ENCODE measurements around the gene CEP112.
"Not testable (repeated sequence)": the region's sequence is repeated elsewhere in the genome, so short reads cannot be mapped to it uniquely, and the experiment has no call there.

CEP112 gene

DNA sequence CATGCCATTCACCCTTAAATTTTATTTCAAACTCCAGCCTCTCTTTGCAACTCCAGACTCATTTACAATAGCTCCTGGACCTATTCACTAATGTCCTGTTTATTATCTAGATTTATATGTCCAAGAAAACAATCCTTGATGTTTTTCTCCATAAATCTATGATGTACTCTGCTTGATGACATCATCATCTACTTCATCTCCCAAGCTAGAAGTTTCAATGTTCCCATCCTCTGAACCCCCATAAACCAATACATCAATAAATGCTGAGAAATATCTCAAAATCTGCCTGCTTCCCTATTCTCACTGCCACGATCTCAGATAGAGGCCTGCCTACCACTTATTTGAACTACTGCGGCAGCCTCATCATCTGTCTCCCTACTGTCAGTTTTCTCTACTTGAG is 4.2 kb downstream of the CEP112 start:
- no peak for TF ChIP-seq ZNF274 (IDR thresholded peaks at IDR 0.05; ENCODE audit: low read depth, low read length)
- H3K4me3 ChIP-seq (ENCODE audit: low read length): no peak overlapping the region

- no peak overlapping the region for H3K4me3 ChIP-seq (ENCODE audit: low read length)
- no peak for TF ChIP-seq ZNF274 (IDR thresholded peaks at IDR 0.05; ENCODE audit: low read depth, low read length)
These were observed 6.1 kb downstream of the CEP112 start for GRCh38 chr17:66185862-66186261.

DNA sequence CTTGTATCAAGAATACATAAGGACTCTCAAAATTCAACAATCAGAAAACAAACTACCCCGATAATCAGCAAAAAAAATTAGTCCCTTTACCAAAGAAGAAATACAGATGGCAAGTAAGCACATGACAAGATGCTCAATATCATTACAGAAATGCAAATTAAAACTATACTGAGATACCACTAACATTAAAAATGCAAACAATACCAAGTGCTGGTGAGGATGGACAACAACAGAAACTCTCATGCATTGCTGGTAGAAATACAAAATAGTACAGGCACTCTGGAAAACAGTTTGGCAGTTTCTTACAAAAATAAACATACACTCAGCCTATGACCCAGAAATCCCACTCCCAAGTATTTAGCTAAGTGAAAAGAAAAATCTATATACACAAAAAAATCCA is 7.5 kb downstream of the CEP112 start:
- no peak for TF ChIP-seq ZNF274 (IDR thresholded peaks at IDR 0.05; ENCODE audit: low read depth, low read length)
- no peak overlapping the region for H3K4me3 ChIP-seq (ENCODE audit: low read length)

DNA sequence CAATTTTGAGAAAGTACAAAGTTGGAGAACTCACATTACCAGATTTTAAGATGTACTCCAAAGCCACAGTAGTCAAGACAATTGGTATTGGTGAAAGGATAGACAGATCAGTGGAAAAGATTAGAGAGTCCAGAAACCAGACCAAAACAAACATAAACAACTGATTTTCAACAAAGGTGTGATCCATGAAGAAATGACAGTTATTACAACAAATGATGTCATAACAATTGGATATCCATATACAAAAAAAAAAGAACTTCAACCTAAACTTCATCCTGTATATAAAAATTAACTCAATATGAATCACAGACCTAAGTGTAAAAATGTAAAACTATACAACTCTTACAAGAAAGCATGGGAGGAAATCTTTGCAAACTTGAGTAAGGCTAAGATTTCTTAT is 8.4 kb downstream of the CEP112 start:
- no peak for TF ChIP-seq ZNF274 (IDR thresholded peaks at IDR 0.05; ENCODE audit: low read depth, low read length)
- no peak overlapping the region for H3K4me3 ChIP-seq (ENCODE audit: low read length)

- H3K4me3 ChIP-seq (ENCODE audit: low read length): no peak overlapping the region
- TF ChIP-seq ZNF274 (IDR thresholded peaks at IDR 0.05; ENCODE audit: low read depth, low read length): no peak
These were observed 13.3 kb downstream of the CEP112 start for GRCh38 chr17:66178642-66179041.

DNA sequence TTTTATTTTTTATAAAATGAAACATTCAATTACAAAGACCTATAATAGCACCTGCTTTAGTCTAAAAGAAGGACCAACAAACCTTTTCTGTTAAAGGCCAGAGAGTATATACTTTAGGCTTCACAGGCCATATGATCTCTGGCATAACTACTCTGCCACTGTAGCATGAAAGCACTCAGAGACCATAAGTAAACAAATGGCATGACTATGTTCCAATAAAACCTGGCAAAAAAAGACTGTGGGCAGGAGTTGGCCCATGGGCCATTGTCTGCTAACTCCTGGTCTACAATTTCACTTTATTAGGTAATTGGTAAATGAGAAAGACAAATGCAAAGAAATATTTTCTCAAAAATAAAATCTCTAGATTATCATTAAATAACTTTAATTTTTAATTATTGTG is 14.9 kb downstream of the CEP112 start:
- TF ChIP-seq ZNF274 (IDR thresholded peaks at IDR 0.05; ENCODE audit: low read depth, low read length): no peak

GRCh38 chr17:66175892-66176291 is 16.0 kb downstream of the CEP112 start:
- no peak for TF ChIP-seq ZNF274 (IDR thresholded peaks at IDR 0.05; ENCODE audit: low read depth, low read length)
- H3K4me3 ChIP-seq (ENCODE audit: low read length): no peak overlapping the region

More for the DNA sequence above, 14.9 kb downstream of the CEP112 start:
- H3K4me3 ChIP-seq (ENCODE audit: low read length): no peak overlapping the region

DNA sequence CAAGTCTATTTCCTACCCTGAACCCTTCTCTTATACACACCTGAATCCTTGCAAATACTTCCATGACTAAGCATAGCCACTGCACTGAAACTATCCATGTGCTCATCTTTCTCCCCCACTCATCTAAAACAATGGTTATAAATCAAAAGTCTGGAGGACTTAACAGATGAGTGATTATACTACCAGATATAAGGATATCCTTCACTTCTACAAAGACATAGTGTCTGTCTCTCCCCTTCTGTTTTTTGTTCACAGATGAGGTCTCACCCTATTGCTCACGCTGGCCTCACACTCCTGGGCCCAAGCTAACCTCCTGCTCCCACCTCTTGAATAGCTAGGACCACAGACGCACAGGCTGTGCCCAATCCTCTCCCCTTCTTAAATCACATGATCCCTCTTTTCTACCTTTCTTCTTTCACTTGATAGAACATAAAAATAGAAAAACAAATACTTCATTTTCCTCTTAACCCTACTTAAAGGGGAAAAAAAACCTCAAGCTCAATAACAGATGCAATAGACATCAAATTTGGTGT is 19.2 kb downstream of the CEP112 start:
- H3K4me3 ChIP-seq (ENCODE audit: low read length): no peak overlapping the region
- no peak for TF ChIP-seq ZNF274 (IDR thresholded peaks at IDR 0.05; ENCODE audit: low read depth, low read length)

DNA sequence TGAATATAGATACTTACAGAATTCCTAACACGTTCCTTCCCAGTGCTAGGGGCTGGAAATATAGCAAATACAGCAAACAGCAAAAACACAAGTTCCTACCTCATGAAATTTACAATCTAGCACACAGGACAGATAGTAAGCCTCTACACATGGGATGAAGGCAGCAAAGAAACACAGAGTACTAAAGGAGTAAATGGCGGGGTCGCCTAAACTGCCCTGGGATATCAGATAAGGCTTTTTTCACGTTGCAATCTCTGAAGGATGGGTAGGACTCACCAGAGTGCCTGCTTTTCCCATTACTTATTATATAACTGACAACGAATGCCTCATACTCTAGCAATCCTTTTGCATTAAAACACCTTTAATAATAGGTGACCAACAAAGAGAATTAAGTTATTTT is 19.8 kb downstream of the CEP112 start:
- TF ChIP-seq ZNF274 (IDR thresholded peaks at IDR 0.05; ENCODE audit: low read depth, low read length): no peak
- H3K4me3 ChIP-seq (ENCODE audit: low read length): no peak overlapping the region

- no peak overlapping the region for H3K4me3 ChIP-seq (ENCODE audit: low read length)
These were observed 20.2 kb downstream of the CEP112 start for GRCh38 chr17:66171692-66172091.

DNA sequence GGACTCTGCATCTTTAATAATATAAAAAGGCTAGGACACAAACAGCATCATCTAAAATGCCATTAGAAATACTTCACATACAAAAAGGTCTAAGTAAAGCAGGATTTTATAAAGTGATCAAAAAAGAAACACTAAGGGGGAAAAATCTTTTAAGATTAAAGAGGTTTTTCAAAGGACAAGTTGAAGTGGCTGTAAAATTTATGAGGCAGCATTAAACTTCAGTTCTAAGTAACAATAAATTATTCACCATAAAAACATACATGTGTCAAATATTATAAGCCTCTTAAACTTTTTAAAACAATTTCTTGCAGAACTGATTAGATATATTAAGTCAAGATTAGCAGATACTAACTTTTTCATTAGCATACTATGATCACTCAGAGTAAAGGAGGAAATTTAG is 20.8 kb downstream of the CEP112 start:
- no peak for TF ChIP-seq ZNF274 (IDR thresholded peaks at IDR 0.05; ENCODE audit: low read depth, low read length)

More at GRCh38 chr17:66171692-66172091, 20.2 kb downstream of the CEP112 start:
- no peak for TF ChIP-seq ZNF274 (IDR thresholded peaks at IDR 0.05; ENCODE audit: low read depth, low read length)

DNA sequence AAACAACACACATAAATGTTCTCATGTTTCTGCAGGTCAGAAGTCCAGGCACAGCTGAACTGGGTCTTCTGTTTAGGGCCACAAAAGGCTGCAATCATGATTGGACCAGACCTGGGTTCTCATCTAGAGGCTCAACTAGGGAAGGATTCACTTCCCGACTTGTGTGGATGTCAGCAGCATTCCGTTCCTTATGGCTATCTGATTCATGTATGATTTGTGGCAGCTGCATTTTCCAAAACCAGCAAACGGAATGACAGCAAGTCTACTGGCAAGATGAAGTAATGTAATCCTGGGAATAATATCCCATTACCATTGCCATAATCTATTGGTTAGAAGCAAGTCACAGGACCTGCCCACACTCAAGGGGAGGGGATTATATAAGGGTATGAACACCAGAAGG is 22.1 kb downstream of the CEP112 start:
- no peak overlapping the region for H3K4me3 ChIP-seq (ENCODE audit: low read length)
- TF ChIP-seq ZNF274 (IDR thresholded peaks at IDR 0.05; ENCODE audit: low read depth, low read length): no peak

More for the DNA sequence above, 20.8 kb downstream of the CEP112 start:
- H3K4me3 ChIP-seq (ENCODE audit: low read length): no peak overlapping the region

- no peak overlapping the region for H3K4me3 ChIP-seq (ENCODE audit: low read length)
- no peak for TF ChIP-seq ZNF274 (IDR thresholded peaks at IDR 0.05; ENCODE audit: low read depth, low read length)
These were observed 24.6 kb downstream of the CEP112 start for GRCh38 chr17:66167189-66167815.

DNA sequence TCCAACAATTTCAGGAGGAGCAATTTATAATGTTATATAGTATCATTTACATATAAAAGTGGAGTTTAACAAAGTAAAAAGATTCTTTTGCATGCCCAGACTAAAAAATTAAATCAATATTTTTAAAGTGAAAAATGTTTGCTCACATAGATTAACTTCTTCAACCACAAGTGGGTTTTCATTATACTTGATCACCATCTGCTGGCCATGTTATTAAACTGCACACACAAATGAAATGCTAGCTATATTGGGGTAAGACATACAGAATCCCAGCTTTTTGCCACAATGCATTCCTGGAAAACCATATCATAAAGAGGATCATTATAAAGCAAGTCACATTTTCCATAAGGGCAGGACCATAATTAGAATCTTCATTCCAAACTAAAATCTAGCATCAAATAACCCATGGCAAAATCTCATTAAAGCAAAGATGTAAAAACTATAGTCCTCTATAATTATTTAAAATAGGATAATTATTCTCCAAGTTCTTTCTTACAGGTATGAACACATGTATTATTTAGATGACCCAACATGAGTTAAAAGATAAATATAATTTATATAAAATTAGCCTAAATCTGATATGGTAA is 26.3 kb downstream of the CEP112 start:
- TF ChIP-seq ZNF274 (IDR thresholded peaks at IDR 0.05; ENCODE audit: low read depth, low read length): no peak

GRCh38 chr17:66155055-66155454 is 36.9 kb downstream of the CEP112 start:
- not testable (repeated sequence) for H3K4me3 ChIP-seq (ENCODE audit: low read length)

More for the DNA sequence above, 26.3 kb downstream of the CEP112 start:
- H3K4me3 ChIP-seq (ENCODE audit: low read length): no peak overlapping the region
